Panc1 (cell line): ENCODE results near the gene GAPT. TPM values are rescaled to one million over a fixed set of nuclear protein-coding genes. Genes with fewer than 3 reads are reported as not detected.

Source experiments
- ATAC-seq: fragments of 200-7000 bp; cut with Tn5 transposase; 2 replicates; pipeline ENCODE4 v1.9.1; 2020; ENCODE audit warnings: mild to moderate bottlenecking, moderate library complexity
- BruUV-seq: library from RNA; stranded (reverse); fragments of 400-500 nt; replicated peaks from 2 replicates; lab custom pipeline; 2021; lab: Mats Ljungman, UMichigan
- CTCF ChIA-PET: fragments of 300-600 bp; sonication (Branson Sonifier 250); formaldehyde crosslinking; loops from one replicate; lab custom pipeline; 2022; ENCODE audit warnings: antibody characterized with exemption; lab: Charles Lee
- POLR2A ChIA-PET: fragments of 300-600 bp; sonication (Branson Sonifier 250); formaldehyde crosslinking; loops from one replicate; lab custom pipeline; 2022; ENCODE audit warnings: antibody characterized with exemption; lab: Charles Lee
- DNase-seq: peaks from one replicate; pipeline ENCODE4 v3.0.0-alpha.2; 2010; ENCODE audit warnings: low read depth, low spot score
- H3K27ac ChIP-seq: 2 replicates; pipeline ENCODE4 v1.5.1; 2011; ENCODE audit warnings: mild to moderate bottlenecking, low read length, inconsistent platforms
- H3K27me3 ChIP-seq: fragments of 200-500 bp; sonication (Bioruptor generic); 2 replicates; pipeline ENCODE4 v1.6.0; 2014; ENCODE audit warnings: low read length, inconsistent platforms; ENCODE audit not compliant: control insufficient read depth, insufficient read depth
- H3K36me3 ChIP-seq: fragments of 200-500 bp; sonication (Bioruptor generic); 2 replicates; pipeline ENCODE4 v1.5.1; 2014; ENCODE audit warnings: inconsistent platforms, mild to moderate bottlenecking, low read length, moderate library complexity; ENCODE audit not compliant: control insufficient read depth, insufficient read depth
- H3K4me1 ChIP-seq: 2 replicates; pipeline ENCODE4 v1.5.1; 2011; ENCODE audit warnings: inconsistent platforms, mild to moderate bottlenecking, low read length, moderate library complexity; ENCODE audit not compliant: control insufficient read depth, insufficient read depth
- H3K4me3 ChIP-seq, 2 experiments: 2 replicates each; pipeline ENCODE4 v1.5.1; 2011 to 2012; ENCODE audit warnings: low read depth in 2 of 2, low read length in 2 of 2, mild to moderate bottlenecking in 2 of 2, inconsistent platforms in 1 of 2, moderate library complexity in 1 of 2
- H3K9me3 ChIP-seq: fragments of 200-500 bp; sonication (Bioruptor generic); 2 replicates; pipeline ENCODE4 v1.5.1; 2014; ENCODE audit warnings: low read depth, mild to moderate bottlenecking, inconsistent platforms, low read length, moderate library complexity; ENCODE audit not compliant: control insufficient read depth, insufficient read depth
- CTCF ChIP-seq: fragments of 450-650 bp; IDR thresholded peaks from 2 replicates; pipeline ENCODE4 v1.5.1; 2017; ENCODE audit warnings: mild to moderate bottlenecking
- POLR2AphosphoS5 ChIP-seq: IDR thresholded peaks from 2 replicates; pipeline ENCODE4 v1.6.1; 2012; ENCODE audit warnings: mild to moderate bottlenecking, low read depth, low read length, moderate library complexity
- REST ChIP-seq, 2 experiments: IDR thresholded peaks; 2 replicates each; pipeline ENCODE4 v1.6.1; 2011 to 2012; ENCODE audit warnings: low read depth in 2 of 2, control low read depth in 1 of 2, low read length in 1 of 2, mild to moderate bottlenecking in 1 of 2, moderate library complexity in 1 of 2; ENCODE audit not compliant: insufficient read depth in 1 of 2
- SIN3A ChIP-seq: IDR thresholded peaks from 2 replicates; pipeline ENCODE4 v1.6.1; 2012; ENCODE audit warnings: low read depth, mild to moderate bottlenecking, low read length, moderate library complexity, borderline replicate concordance; ENCODE audit not compliant: insufficient read depth
- TCF7L2 ChIP-seq: IDR thresholded peaks from 2 replicates; pipeline ENCODE4 v1.6.1; 2011; ENCODE audit warnings: mild to moderate bottlenecking, low read depth, low read length, inconsistent platforms
- in situ Hi-C: cut with HindIII; loops from 2 replicates; pipeline ENCODE4 v1.10.0; 2016; ENCODE audit warnings: low sequenced_read_pairs, low pct_unique_long_range_greater_than_20kb
- intact Hi-C: fragments of 100-400 bp; cut with micrococcal nuclease; formaldehyde crosslinking; loops from one replicate; pipeline ENCODE4 v1.10.0; 2022; ENCODE audit not compliant: unreplicated experiment
- total RNA-seq: library from RNA; stranded (reverse); gene quantifications from one replicate; pipeline ENCODE4 v1.2.1, GENCODE V29; 2021; ENCODE audit not compliant: unreplicated experiment

Gene GAPT
- total RNA-seq, 1 experiment from 2014 or later: not detected

- ATAC-seq: no peak
- POLR2A ChIA-PET: no interaction called here
- CTCF ChIA-PET: no interaction called here
These were observed 45.2 kb upstream of the GAPT start for GRCh38 chr5:58446024-58446423.

DNA sequence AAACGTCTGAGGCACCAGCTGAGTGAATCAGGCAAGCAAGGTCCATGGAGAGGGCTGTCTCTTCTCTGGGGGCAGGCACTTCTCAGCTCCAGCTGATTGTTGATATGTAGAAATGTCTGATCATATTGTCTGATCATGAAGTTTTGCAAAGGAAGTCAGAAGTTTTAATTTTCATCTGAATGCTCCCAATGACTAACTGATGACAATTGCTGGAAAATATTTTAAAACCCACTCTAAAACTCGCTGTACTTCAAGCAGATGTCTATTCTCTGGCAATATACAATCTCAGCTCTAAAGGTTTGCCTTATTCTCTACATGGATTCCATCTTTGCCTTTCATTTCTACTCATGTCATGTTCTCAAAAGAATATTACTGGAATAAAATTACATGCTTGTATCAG is 44.0 kb upstream of the GAPT start:
- no peaks in the 10 kb centered on the region for H3K36me3 ChIP-seq
- intact Hi-C loops (loop anchor here (5.0 kb wide), 1 partner anchor 370 kb away; no protein-coding TSS in a partner anchor), in situ Hi-C loops (no loop called here)
- H3K4me3 ChIP-seq: no peak overlapping the region
- H3K9me3 ChIP-seq: no peaks in the 10 kb centered on the region
- H3K27me3 ChIP-seq: no peaks in the 10 kb centered on the region
- peaks cover 5% of the 10 kb centered on the region for H3K4me1 ChIP-seq
- CTCF ChIA-PET: no interaction called here
- POLR2A ChIA-PET: no interaction called here
- BruUV-seq: no TSS peak
- TF ChIP-seq TCF7L2 (no peak), POLR2AphosphoS5 (no peak), REST (IDR thresholded peaks at IDR 0.05; ENCODE audit: insufficient read depth in 1 of 2, low read depth in 2 of 2, low read length in 1 of 2) (no peak), CTCF (no peak), SIN3A (no peak)
- H3K27ac ChIP-seq: peak overlapping the region; percentile 41; the same call in 1 of the 2 replicates
- ATAC-seq: no peak
- no peak for DNase-seq

More at GRCh38 chr5:58446024-58446423, 45.2 kb upstream of the GAPT start:
- in situ Hi-C loops: no loop called here
- Histone ChIP-seq H3K9me3 (no peaks in the 10 kb centered on the region), H3K4me3 (no peak overlapping the region), H3K36me3 (no peaks in the 10 kb centered on the region), H3K27me3 (no peaks in the 10 kb centered on the region), H3K4me1 (no peaks in the 10 kb centered on the region), H3K27ac (no peak overlapping the region; the same call in 1 of the 2 replicates)
- no TSS peak for BruUV-seq
- intact Hi-C loops: loop anchor here (5.0 kb wide), 1 partner anchor 369 kb away; no protein-coding TSS in a partner anchor
- DNase-seq: no peak
- TF ChIP-seq REST (IDR thresholded peaks at IDR 0.05; ENCODE audit: insufficient read depth in 1 of 2, low read depth in 2 of 2, low read length in 1 of 2): no peak
- TF ChIP-seq TCF7L2: no peak
- no peak for TF ChIP-seq POLR2AphosphoS5
- no peak for TF ChIP-seq SIN3A
